HEK293 (cell line): ENCODE measurements around the gene ASCL5.

Experiments
- CTCF ChIA-PET: fragments of 350-600 bp; formaldehyde crosslinking; extraction: SDS; loops from one replicate; lab custom pipeline; 2021; ENCODE audit warnings: antibody characterized with exemption; lab: Yijun Ruan, JAX
- POLR2A ChIA-PET: fragments of 300-600 bp; formaldehyde crosslinking; extraction: SDS; loops from one replicate; lab custom pipeline; 2020; ENCODE audit warnings: antibody characterized with exemption, inconsistent platforms; lab: Yijun Ruan, JAX
- H3K27ac ChIP-seq: fragments of 200-500 bp; sonication (Bioruptor generic); 2 replicates; pipeline ENCODE4 v1.5.1; 2014; ENCODE audit warnings: low read depth, low read length, control low read depth, inconsistent platforms; ENCODE audit errors: extremely low read depth
- H3K36me3 ChIP-seq, 2 experiments: fragments of 200-500 bp in 1 of 2; sonication (Bioruptor generic) in 1 of 2; 1 replicate in 1 of 2; 2 replicates in 1 of 2; pipeline ENCODE4 v1.5.1; 2014 to 2017; ENCODE audit warnings: inconsistent platforms in 2 of 2, low read length in 2 of 2; ENCODE audit not compliant: control insufficient read depth in 2 of 2, insufficient read depth in 1 of 2
- H3K4me1 ChIP-seq: fragments of 200-500 bp; sonication (Bioruptor generic); 2 replicates; pipeline ENCODE4 v1.5.1; 2014; ENCODE audit warnings: mild to moderate bottlenecking, low read length, inconsistent platforms; ENCODE audit not compliant: control insufficient read depth, insufficient read depth
- H3K4me3 ChIP-seq: 2 replicates; pipeline ENCODE4 v1.5.1; 2011; ENCODE audit warnings: low read depth, mild to moderate bottlenecking, control low read depth, low read length, moderate library complexity
- H3K9me3 ChIP-seq: fragments of 200-500 bp; sonication (Bioruptor generic); 2 replicates; pipeline ENCODE4 v1.5.1; 2014; ENCODE audit warnings: low read depth, low read length, inconsistent platforms; ENCODE audit not compliant: control insufficient read depth, insufficient read depth
- ATF2 ChIP-seq: fragments of 450-650 bp; formaldehyde crosslinking; IDR thresholded peaks from 2 replicates; pipeline ENCODE4 v1.5.1; 2016; ENCODE audit warnings: missing biosample characterization, missing genetic modification characterization, low read depth
- GLIS1 ChIP-seq: fragments of 450-650 bp; formaldehyde crosslinking; IDR thresholded peaks from 2 replicates; pipeline ENCODE4 v1.5.1; 2016; ENCODE audit warnings: missing biosample characterization, missing genetic modification characterization
- PRDM1 ChIP-seq: fragments of 450-650 bp; formaldehyde crosslinking; IDR thresholded peaks from 2 replicates; pipeline ENCODE4; 2016; ENCODE audit warnings: missing biosample characterization, missing genetic modification characterization
- PRDM10 ChIP-seq: fragments of 450-650 bp; formaldehyde crosslinking; IDR thresholded peaks from 2 replicates; pipeline ENCODE4 v1.5.1; 2016; ENCODE audit warnings: missing biosample characterization, missing genetic modification characterization
- PRDM6 ChIP-seq: fragments of 450-650 bp; formaldehyde crosslinking; IDR thresholded peaks from 2 replicates; pipeline ENCODE4 v1.5.1; 2017; ENCODE audit warnings: missing biosample characterization, missing genetic modification characterization
- ZEB2 ChIP-seq: fragments of 450-650 bp; formaldehyde crosslinking; IDR thresholded peaks from 2 replicates; pipeline ENCODE4 v1.5.1; 2016; ENCODE audit warnings: missing biosample characterization, missing genetic modification characterization
- ZNF155 ChIP-seq: fragments of 450-650 bp; formaldehyde crosslinking; IDR thresholded peaks from 2 replicates; pipeline ENCODE4 v1.5.1; 2016; ENCODE audit warnings: missing biosample characterization, missing genetic modification characterization
- ZNF174 ChIP-seq: fragments of 450-650 bp; formaldehyde crosslinking; IDR thresholded peaks from 2 replicates; pipeline ENCODE4 v1.5.0; 2017; ENCODE audit warnings: missing biosample characterization, mild to moderate bottlenecking, missing genetic modification characterization
- ZNF26 ChIP-seq: fragments of 450-650 bp; formaldehyde crosslinking; IDR thresholded peaks from 2 replicates; pipeline ENCODE4 v1.5.1; 2016; ENCODE audit warnings: missing biosample characterization, missing genetic modification characterization
- ZNF280C ChIP-seq: fragments of 450-650 bp; formaldehyde crosslinking; IDR thresholded peaks from 2 replicates; pipeline ENCODE4 v1.5.1; 2016; ENCODE audit warnings: missing biosample characterization, missing genetic modification characterization
- ZNF335 ChIP-seq: fragments of 450-650 bp; formaldehyde crosslinking; conservative IDR thresholded peaks from 2 replicates; pipeline ENCODE4 v1.5.1; 2016; ENCODE audit warnings: missing biosample characterization, missing genetic modification characterization
- ZNF354C ChIP-seq: fragments of 450-650 bp; formaldehyde crosslinking; IDR thresholded peaks from 2 replicates; pipeline ENCODE4 v1.5.1; 2016; ENCODE audit warnings: missing biosample characterization, missing genetic modification characterization, low read depth, borderline replicate concordance
- ZNF366 ChIP-seq: fragments of 450-650 bp; formaldehyde crosslinking; conservative IDR thresholded peaks from 2 replicates; pipeline ENCODE4 v1.5.1; 2016; ENCODE audit warnings: missing biosample characterization, missing genetic modification characterization
- ZNF513 ChIP-seq: fragments of 450-650 bp; IDR thresholded peaks from 2 replicates; pipeline ENCODE4 v1.5.1; 2018; ENCODE audit warnings: missing biosample characterization, missing genetic modification characterization
- ZNF530 ChIP-seq: fragments of 450-650 bp; formaldehyde crosslinking; IDR thresholded peaks from 2 replicates; pipeline ENCODE4 v1.5.1; 2016; ENCODE audit warnings: low read depth, missing biosample characterization, missing genetic modification characterization
- ZNF558 ChIP-seq: fragments of 450-650 bp; formaldehyde crosslinking; IDR thresholded peaks from 2 replicates; pipeline ENCODE4 v1.5.1; 2016; ENCODE audit warnings: missing biosample characterization, missing genetic modification characterization
- ZNF600 ChIP-seq: fragments of 450-650 bp; formaldehyde crosslinking; IDR thresholded peaks from 2 replicates; pipeline ENCODE4 v1.5.1; 2016; ENCODE audit warnings: missing biosample characterization, missing genetic modification characterization
- ZNF830 ChIP-seq: fragments of 450-650 bp; IDR thresholded peaks from 2 replicates; pipeline ENCODE4 v1.5.0; 2018; ENCODE audit warnings: missing biosample characterization, missing genetic modification characterization, low read depth, mild to moderate bottlenecking, moderate library complexity
- ZSCAN23 ChIP-seq: fragments of 450-650 bp; formaldehyde crosslinking; IDR thresholded peaks from 2 replicates; pipeline ENCODE4 v1.5.1; 2016; ENCODE audit warnings: missing biosample characterization, missing genetic modification characterization

Gene ASCL5

GRCh38 chr1:201119206-201120197 is 7.5 kb downstream of the ASCL5 start (continued):
- TF ChIP-seq ZNF26 (tag by site-specific recombination): no peak
- TF ChIP-seq GLIS1: 0 out of 2 replicates have a peak, but pooled peaks have one; percentile 10
- no peak for TF ChIP-seq ZSCAN23 (tag by site-specific recombination)
- TF ChIP-seq ZNF366 (tag by site-specific recombination): no peak
- no peak for TF ChIP-seq ZNF335 (tag by site-specific recombination)
- TF ChIP-seq PRDM10 (tag by site-specific recombination): no peak

- ChIA-PET CTCF (interaction anchor here (0.7 to 3.5 kb wide), 5 partner anchors 11 to 144 kb away, joined by 4 to 44 read pairs (median 5); partner anchors contain the start of gene ASCL5), POLR2A (no interaction called here)
- Histone ChIP-seq H3K9me3 (no peaks in the 10 kb centered on the region), H3K36me3 (no peaks in the 10 kb centered on the region), H3K4me3 (no peak overlapping the region), H3K27ac (no peak overlapping the region), H3K4me1 (no peaks in the 10 kb centered on the region)
- TF ChIP-seq ZNF513 (tag by site-specific recombination): no peak
- no peak for TF ChIP-seq ZNF830 (tag by site-specific recombination)
- TF ChIP-seq ZNF280C: no peak
- TF ChIP-seq PRDM6: no peak
- no peak for TF ChIP-seq ZNF558
- no peak for TF ChIP-seq ZNF354C (tag by site-specific recombination)
- no peak for TF ChIP-seq ZNF155 (tag by site-specific recombination)
- TF ChIP-seq ZNF530 (tag by site-specific recombination): no peak
- no peak for TF ChIP-seq ATF2 (tag by site-specific recombination)
- no peak for TF ChIP-seq ZNF600 (tag by site-specific recombination)
- no peak for TF ChIP-seq PRDM1 (tag by site-specific recombination)
- TF ChIP-seq ZNF174 (tag by site-specific recombination): no peak
- TF ChIP-seq ZEB2 (tag by site-specific recombination): no peak
These were observed 10.9 kb downstream of the ASCL5 start for GRCh38 chr1:201116091-201116490.
